ENCODE data around the gene TGFBI.

The TGFBI gene

DNA sequence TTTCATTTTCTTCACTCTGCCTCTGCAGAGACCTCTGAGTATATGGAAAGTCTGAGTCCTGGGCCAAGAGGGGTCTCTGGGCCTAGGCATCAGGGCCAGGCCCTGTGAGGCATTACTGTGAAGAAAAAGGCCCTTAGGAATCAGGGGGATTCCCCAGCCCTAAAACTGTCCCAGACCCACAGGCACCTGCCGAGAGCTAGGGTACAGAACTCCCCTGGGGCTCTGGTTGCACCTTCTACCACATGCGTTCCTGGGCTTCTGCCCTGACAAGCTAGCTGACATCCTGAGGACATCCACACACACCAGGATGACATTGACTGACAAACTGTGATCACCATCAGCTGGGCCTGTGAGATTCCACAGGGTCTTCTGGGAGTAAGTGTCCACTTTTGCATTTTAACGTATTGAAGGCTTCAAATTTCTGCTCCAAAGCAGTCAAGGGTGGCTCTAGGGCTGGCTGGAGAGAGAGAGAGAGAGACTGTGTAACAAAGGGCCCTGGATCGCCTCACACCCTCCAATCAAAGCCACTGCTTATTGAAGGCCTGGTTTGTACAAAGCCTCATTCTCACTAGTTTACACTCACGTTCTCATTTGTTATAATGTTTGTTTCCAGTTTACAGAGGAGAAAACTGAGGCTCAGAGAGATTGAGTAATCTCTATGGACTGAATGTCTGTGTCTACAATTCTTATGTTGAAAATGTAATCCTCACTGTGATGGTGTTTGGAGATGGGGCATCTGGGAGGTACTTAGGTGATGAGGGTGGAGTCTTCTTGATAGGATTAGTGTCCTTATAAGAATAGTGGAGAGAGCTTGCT lies 45.1 kb downstream of the TGFBI start:
- no peak overlapping the region for H3K18ac ChIP-seq (ENCODE audit: low read length)
- no peak overlapping the region for H4K91ac ChIP-seq (ENCODE audit: low read depth, low read length)
- H4K12ac ChIP-seq (ENCODE audit: low read depth, low read length), result no peak overlapping the region
- no peak overlapping the region for H3K27ac ChIP-seq (ENCODE audit: low read depth, low read length)
- no peak overlapping the region for H2BK5ac ChIP-seq (ENCODE audit: low read depth, low read length, poor library complexity)
- H3K4me1 ChIP-seq (ENCODE audit: control insufficient read depth in 1 of 2, insufficient read depth in 2 of 2, low read length in 2 of 2), result no peaks in the 10 kb centered on the region
- no peak overlapping the region for H3K4me2 ChIP-seq (ENCODE audit: low read length)
- H4K8ac ChIP-seq (ENCODE audit: low read depth, low read length), result no peak overlapping the region
- no peak overlapping the region for H3K23ac ChIP-seq (ENCODE audit: low read length)
- no CpG with 5 or more reads among the region's 5 CpGs for WGBS (ENCODE audit: extremely low coverage, insufficient coverage, insufficient read length)
- H3K14ac ChIP-seq (ENCODE audit: low read length), result no peak overlapping the region
- no peak overlapping the region for H2AFZ ChIP-seq (ENCODE audit: insufficient read depth, low read length, poor library complexity)
- H3K79me1 ChIP-seq (ENCODE audit: low read length), result no peaks in the 10 kb centered on the region
- no peak overlapping the region for H2BK12ac ChIP-seq (ENCODE audit: low read length)
- H3K79me2 ChIP-seq (ENCODE audit: control insufficient read depth, insufficient read depth, low read length, poor library complexity), result no peaks in the 10 kb centered on the region
- H2BK120ac ChIP-seq (ENCODE audit: insufficient read depth, low read length, poor library complexity), result no peak overlapping the region
- H2AK5ac ChIP-seq (ENCODE audit: low read length), result no peak overlapping the region
- no peak overlapping the region for H3K9ac ChIP-seq (ENCODE audit: low read length)
- H3K4ac ChIP-seq (ENCODE audit: low read depth, low read length), result no peak overlapping the region
- no peaks in the 10 kb centered on the region for H3K9me3 ChIP-seq (ENCODE audit: insufficient read depth, low read depth, low read length)
- no peak overlapping the region for H3K4me3 ChIP-seq (ENCODE audit: low read depth, low read length)
- H3K27me3 ChIP-seq (ENCODE audit: insufficient read depth, low read length), result no peaks in the 10 kb centered on the region
- peaks cover 9 to 17% of the 10 kb centered on the region in 2 experiments for H3K36me3 ChIP-seq (ENCODE audit: control insufficient read depth in 1 of 2, insufficient read depth in 2 of 2, low read length in 2 of 2)
- DNase-seq, result no peak

DNA sequence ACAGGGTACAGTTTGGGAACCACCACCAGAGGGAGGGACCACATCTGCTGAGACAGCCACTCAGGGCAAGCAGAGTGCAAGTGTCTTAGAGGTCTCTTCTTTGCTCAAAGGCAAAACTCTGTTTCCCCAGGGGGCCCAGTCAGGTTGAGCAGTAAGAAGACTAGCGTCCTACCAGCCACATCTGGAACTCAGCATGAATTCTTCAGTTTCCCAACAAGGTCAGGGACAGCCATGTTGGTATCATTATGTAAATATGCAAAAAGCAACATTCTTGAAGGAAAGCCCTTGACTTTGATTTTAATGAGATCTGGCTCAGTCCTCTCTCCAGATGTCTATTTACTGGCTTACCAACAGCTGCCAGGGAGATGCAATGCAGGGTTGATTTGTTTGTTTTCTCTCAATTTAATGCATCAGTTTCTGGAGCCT lies 46.7 kb downstream of the TGFBI start:
- no peak overlapping the region for H3K9ac ChIP-seq (ENCODE audit: low read length)
- no peak overlapping the region for H2AK5ac ChIP-seq (ENCODE audit: low read length)
- H2BK5ac ChIP-seq (ENCODE audit: low read depth, low read length, poor library complexity), result no peak overlapping the region
- H3K4me1 ChIP-seq (ENCODE audit: control insufficient read depth in 1 of 2, insufficient read depth in 2 of 2, low read length in 2 of 2), result peaks cover 0 to 2% of the 10 kb centered on the region in 2 experiments
- no peaks in the 10 kb centered on the region for H3K27me3 ChIP-seq (ENCODE audit: insufficient read depth, low read length)
- no peak overlapping the region for H2BK120ac ChIP-seq (ENCODE audit: insufficient read depth, low read length, poor library complexity)
- H3K79me1 ChIP-seq (ENCODE audit: low read length), result no peaks in the 10 kb centered on the region
- H3K14ac ChIP-seq (ENCODE audit: low read length), result no peak overlapping the region
- no peak overlapping the region for H2AFZ ChIP-seq (ENCODE audit: insufficient read depth, low read length, poor library complexity)
- no peak overlapping the region for H4K8ac ChIP-seq (ENCODE audit: low read depth, low read length)
- no CpG with 5 or more reads among the region's 1 CpG for WGBS (ENCODE audit: extremely low coverage, insufficient coverage, insufficient read length)
- H4K91ac ChIP-seq (ENCODE audit: low read depth, low read length), result no peak overlapping the region
- peaks cover 5 to 9% of the 10 kb centered on the region in 2 experiments for H3K36me3 ChIP-seq (ENCODE audit: control insufficient read depth in 1 of 2, insufficient read depth in 2 of 2, low read length in 2 of 2)
- no peak for DNase-seq
- no peak overlapping the region for H3K4ac ChIP-seq (ENCODE audit: low read depth, low read length)
- no peak overlapping the region for H2BK12ac ChIP-seq (ENCODE audit: low read length)
- no peak overlapping the region for H4K12ac ChIP-seq (ENCODE audit: low read depth, low read length)
- no peak overlapping the region for H3K27ac ChIP-seq (ENCODE audit: low read depth, low read length)
- H3K4me3 ChIP-seq (ENCODE audit: low read depth, low read length), result no peak overlapping the region
- no peak overlapping the region for H3K23ac ChIP-seq (ENCODE audit: low read length)
- H3K4me2 ChIP-seq (ENCODE audit: low read length), result no peak overlapping the region
- H3K18ac ChIP-seq (ENCODE audit: low read length), result no peak overlapping the region
- H3K79me2 ChIP-seq (ENCODE audit: control insufficient read depth, insufficient read depth, low read length, poor library complexity), result no peaks in the 10 kb centered on the region
- no peaks in the 10 kb centered on the region for H3K9me3 ChIP-seq (ENCODE audit: insufficient read depth, low read depth, low read length)

DNA sequence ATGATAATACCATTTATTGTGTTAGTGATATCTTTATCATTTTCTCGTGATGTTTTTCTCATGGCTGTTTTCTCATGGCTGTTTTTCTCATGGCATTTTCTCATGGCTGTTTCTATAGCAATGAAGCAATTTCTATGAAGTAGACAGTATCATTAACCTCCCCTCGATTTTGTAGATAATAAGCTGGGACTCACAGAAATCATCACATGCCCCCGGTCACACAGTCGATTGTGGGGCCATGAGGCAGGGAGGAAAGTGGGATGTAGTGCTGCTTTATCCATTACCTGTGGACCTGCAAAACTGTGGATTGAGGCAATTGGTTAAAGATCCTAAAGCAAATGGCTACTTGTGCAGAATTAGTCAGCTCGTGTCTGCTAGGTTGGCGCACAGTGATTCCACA lies 47.3 kb downstream of the TGFBI start:
- Histone ChIP-seq H2BK5ac (ENCODE audit: low read depth, low read length, poor library complexity) (no peak overlapping the region), H3K79me2 (ENCODE audit: control insufficient read depth, insufficient read depth, low read length, poor library complexity) (no peaks in the 10 kb centered on the region), H2AK5ac (ENCODE audit: low read length) (no peak overlapping the region), H4K8ac (ENCODE audit: low read depth, low read length) (no peak overlapping the region), H3K27ac (ENCODE audit: low read depth, low read length) (no peak overlapping the region), H2BK12ac (ENCODE audit: low read length) (no peak overlapping the region), H4K91ac (ENCODE audit: low read depth, low read length) (no peak overlapping the region), H3K4ac (ENCODE audit: low read depth, low read length) (no peak overlapping the region), H2BK120ac (ENCODE audit: insufficient read depth, low read length, poor library complexity) (no peak overlapping the region), H3K4me2 (ENCODE audit: low read length) (no peak overlapping the region), H2AFZ (ENCODE audit: insufficient read depth, low read length, poor library complexity) (no peak overlapping the region), H3K36me3 (ENCODE audit: control insufficient read depth in 1 of 2, insufficient read depth in 2 of 2, low read length in 2 of 2) (peaks cover under 1 to 4% of the 10 kb centered on the region in 2 experiments), H3K79me1 (ENCODE audit: low read length) (no peaks in the 10 kb centered on the region), H3K27me3 (ENCODE audit: insufficient read depth, low read length) (no peaks in the 10 kb centered on the region), H4K12ac (ENCODE audit: low read depth, low read length) (no peak overlapping the region), H3K9ac (ENCODE audit: low read length) (no peak overlapping the region), H3K4me3 (ENCODE audit: low read depth, low read length) (no peak overlapping the region), H3K4me1 (ENCODE audit: control insufficient read depth in 1 of 2, insufficient read depth in 2 of 2, low read length in 2 of 2) (peaks cover 0 to 2% of the 10 kb centered on the region in 2 experiments), H3K14ac (ENCODE audit: low read length) (no peak overlapping the region), H3K9me3 (ENCODE audit: insufficient read depth, low read depth, low read length) (no peaks in the 10 kb centered on the region), H3K23ac (ENCODE audit: low read length) (no peak overlapping the region), H3K18ac (ENCODE audit: low read length) (no peak overlapping the region)
- WGBS (ENCODE audit: extremely low coverage, insufficient coverage, insufficient read length), result no CpG with 5 or more reads among the region's 6 CpGs
- no peak for DNase-seq

GRCh38 chr5:136076881-136077445 lies 48.2 kb downstream of the TGFBI start:
- H4K91ac ChIP-seq (ENCODE audit: low read depth, low read length), result no peak overlapping the region
- no peak overlapping the region for H2BK5ac ChIP-seq (ENCODE audit: low read depth, low read length, poor library complexity)
- H2AK5ac ChIP-seq (ENCODE audit: low read length), result no peak overlapping the region
- H3K18ac ChIP-seq (ENCODE audit: low read length), result no peak overlapping the region
- WGBS (ENCODE audit: extremely low coverage, insufficient coverage, insufficient read length), result no CpG with 5 or more reads among the region's 4 CpGs
- no peak for DNase-seq
- H2AFZ ChIP-seq (ENCODE audit: insufficient read depth, low read length, poor library complexity), result no peak overlapping the region
- no peaks in the 10 kb centered on the region for H3K27me3 ChIP-seq (ENCODE audit: insufficient read depth, low read length)
- no peaks in the 10 kb centered on the region for H3K9me3 ChIP-seq (ENCODE audit: insufficient read depth, low read depth, low read length)
- H3K36me3 ChIP-seq (ENCODE audit: control insufficient read depth in 1 of 2, insufficient read depth in 2 of 2, low read length in 2 of 2), result peaks cover 0 to 1% of the 10 kb centered on the region in 2 experiments
- H2BK12ac ChIP-seq (ENCODE audit: low read length), result no peak overlapping the region
- no peaks in the 10 kb centered on the region for H3K79me2 ChIP-seq (ENCODE audit: control insufficient read depth, insufficient read depth, low read length, poor library complexity)
- H2BK120ac ChIP-seq (ENCODE audit: insufficient read depth, low read length, poor library complexity), result no peak overlapping the region
- H3K9ac ChIP-seq (ENCODE audit: low read length), result no peak overlapping the region
- no peak overlapping the region for H4K12ac ChIP-seq (ENCODE audit: low read depth, low read length)
- peaks cover 0 to 2% of the 10 kb centered on the region in 2 experiments for H3K4me1 ChIP-seq (ENCODE audit: control insufficient read depth in 1 of 2, insufficient read depth in 2 of 2, low read length in 2 of 2)
- H3K4me3 ChIP-seq (ENCODE audit: low read depth, low read length), result no peak overlapping the region
- no peak overlapping the region for H4K8ac ChIP-seq (ENCODE audit: low read depth, low read length)
- H3K23ac ChIP-seq (ENCODE audit: low read length), result no peak overlapping the region
- H3K14ac ChIP-seq (ENCODE audit: low read length), result no peak overlapping the region
- no peaks in the 10 kb centered on the region for H3K79me1 ChIP-seq (ENCODE audit: low read length)
- H3K4ac ChIP-seq (ENCODE audit: low read depth, low read length), result no peak overlapping the region
- no peak overlapping the region for H3K27ac ChIP-seq (ENCODE audit: low read depth, low read length)
- no peak overlapping the region for H3K4me2 ChIP-seq (ENCODE audit: low read length)
